HG03045 (cell line): ENCODE results near the gene SH3TC1.

Experiments used
- ATAC-seq: cut with Tn5 transposase; IDR thresholded peaks from one replicate; pipeline ENCODE4 v1.9.1; 2021; ENCODE audit warnings: mild to moderate bottlenecking, moderate library complexity; ENCODE audit not compliant: unreplicated experiment

Gene SH3TC1

GRCh38 chr4:8212622-8213021 is 13.5 kb downstream of the SH3TC1 start:
- ATAC-seq: no peak

DNA sequence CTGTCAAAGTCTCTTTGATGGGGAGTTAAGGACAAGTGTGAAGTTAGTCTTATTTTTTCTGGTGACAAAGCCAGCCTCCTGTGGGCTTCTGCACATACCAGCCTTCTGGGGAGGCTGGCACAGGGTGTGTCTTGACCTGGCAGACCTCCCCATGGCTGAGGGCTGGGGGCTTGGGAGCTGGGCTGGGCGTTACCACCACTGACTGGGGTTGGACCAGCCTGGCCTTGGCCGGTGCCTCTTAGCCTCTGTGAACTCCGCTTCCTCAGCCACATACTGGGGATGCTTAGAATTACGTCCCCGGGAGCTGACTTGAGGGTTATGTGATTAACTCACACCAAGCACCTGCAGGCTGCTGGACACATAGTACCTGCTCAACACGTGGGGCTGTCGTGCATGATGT is 14.0 kb downstream of the SH3TC1 start:
- no peak for ATAC-seq

- ATAC-seq: no peak
Observed at GRCh38 chr4:8214136-8214535, 15.0 kb downstream of the SH3TC1 start.

GRCh38 chr4:8215001-8215427 is 15.9 kb downstream of the SH3TC1 start:
- ATAC-seq: no peak

GRCh38 chr4:8215641-8216442 is 16.8 kb downstream of the SH3TC1 start:
- no peak for ATAC-seq

GRCh38 chr4:8216443-8217245 is 17.6 kb downstream of the SH3TC1 start:
- ATAC-seq: no peak

DNA sequence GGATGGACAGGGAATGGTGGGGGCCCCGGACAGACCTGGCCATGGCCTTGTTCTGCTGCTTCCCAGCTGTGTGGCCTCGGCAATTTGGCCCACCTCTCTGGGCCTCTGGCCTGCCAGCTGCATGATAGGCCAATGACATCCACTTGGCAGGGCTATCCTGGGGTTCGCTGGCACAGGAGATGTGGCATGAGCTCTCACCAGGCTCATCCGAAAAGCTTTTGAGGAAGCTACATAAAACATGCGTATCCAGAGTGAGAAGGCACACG is 18.1 kb downstream of the SH3TC1 start:
- no peak for ATAC-seq

GRCh38 chr4:8217871-8218270 is 18.8 kb downstream of the SH3TC1 start:
- ATAC-seq: no peak

- ATAC-seq: no peak
Observed at GRCh38 chr4:8218371-8219031, 19.4 kb downstream of the SH3TC1 start.

- ATAC-seq: no peak
Observed at GRCh38 chr4:8219236-8219635, 20.1 kb downstream of the SH3TC1 start.

DNA sequence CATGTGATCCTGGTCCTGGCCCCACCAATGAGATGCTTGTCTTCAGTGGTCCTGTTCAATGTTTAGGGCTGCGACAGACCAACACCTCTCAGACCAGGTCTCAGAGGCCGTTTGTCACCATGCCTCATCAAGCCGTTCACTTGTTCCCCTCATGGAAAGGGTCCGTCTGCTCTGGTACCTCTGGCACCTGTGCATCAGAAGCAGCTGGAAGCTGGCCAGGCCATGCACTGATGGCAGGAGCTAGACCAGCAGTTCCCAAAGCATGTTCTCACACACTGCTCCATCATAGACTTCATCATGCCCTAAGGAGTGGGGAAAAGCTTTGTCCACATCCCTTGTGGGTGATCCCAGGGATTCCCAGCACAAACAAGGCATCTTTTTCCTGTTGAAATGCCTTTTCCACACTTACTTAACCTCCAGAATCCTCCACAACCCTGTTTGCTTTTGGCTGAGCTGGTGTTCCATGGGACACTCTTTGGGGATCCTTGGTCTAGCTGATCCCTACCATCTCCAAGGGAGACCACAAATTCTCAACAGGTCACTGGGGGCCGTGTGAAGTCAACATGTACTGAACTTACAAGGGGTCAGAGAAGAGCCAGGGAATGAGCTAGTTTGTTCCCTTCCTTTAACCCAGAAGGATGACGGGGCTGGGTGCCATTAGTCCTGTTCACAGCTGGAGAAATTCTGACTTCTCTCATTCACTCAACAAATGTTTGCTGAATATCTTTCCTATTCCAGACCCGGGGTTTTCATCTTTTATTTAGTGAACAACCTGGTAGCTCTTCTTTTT is 21.8 kb downstream of the SH3TC1 start:
- ATAC-seq: no peak

- no peak for ATAC-seq
Observed at GRCh38 chr4:8221476-8221875, 22.4 kb downstream of the SH3TC1 start.

GRCh38 chr4:8221985-8222384 is 22.9 kb downstream of the SH3TC1 start:
- no peak for ATAC-seq

DNA sequence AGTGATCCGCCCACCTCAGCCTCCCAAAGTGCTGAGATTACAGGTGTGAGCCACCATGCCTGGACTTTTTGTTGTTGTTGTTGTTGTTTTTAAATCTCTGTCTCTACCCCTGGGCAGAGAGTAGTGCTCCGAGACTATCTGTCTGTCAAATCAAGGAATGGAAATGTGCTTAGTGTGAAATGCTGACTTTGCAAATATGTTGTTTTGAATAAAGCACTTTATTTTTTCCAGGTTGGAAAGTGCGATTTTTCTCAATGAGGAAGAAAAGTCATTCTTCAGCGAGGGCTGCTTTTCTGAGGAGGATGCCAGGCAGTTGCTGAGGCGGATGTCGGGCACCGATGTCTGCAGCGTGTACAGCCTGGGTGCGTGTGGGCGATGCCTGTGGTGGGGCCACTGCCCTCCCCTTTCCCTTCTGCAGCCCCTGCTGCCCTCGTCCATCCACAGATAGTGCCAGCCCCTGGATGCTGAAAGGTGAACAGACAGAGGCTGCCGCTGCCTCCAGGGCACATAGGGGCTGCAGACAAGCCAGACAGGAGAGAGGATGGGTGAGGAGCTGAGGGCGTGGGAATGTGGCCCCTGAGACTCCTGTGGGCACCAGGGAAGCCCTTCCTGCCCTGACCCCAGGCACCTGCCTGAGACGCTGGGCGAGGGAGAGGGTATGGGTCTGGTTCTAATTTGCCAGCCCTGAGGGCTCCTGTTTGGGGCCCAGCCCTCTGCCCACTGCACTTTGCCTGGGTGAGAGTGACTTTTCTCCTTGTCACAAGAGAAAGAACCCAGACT is 23.7 kb downstream of the SH3TC1 start:
- ATAC-seq: no peak

DNA sequence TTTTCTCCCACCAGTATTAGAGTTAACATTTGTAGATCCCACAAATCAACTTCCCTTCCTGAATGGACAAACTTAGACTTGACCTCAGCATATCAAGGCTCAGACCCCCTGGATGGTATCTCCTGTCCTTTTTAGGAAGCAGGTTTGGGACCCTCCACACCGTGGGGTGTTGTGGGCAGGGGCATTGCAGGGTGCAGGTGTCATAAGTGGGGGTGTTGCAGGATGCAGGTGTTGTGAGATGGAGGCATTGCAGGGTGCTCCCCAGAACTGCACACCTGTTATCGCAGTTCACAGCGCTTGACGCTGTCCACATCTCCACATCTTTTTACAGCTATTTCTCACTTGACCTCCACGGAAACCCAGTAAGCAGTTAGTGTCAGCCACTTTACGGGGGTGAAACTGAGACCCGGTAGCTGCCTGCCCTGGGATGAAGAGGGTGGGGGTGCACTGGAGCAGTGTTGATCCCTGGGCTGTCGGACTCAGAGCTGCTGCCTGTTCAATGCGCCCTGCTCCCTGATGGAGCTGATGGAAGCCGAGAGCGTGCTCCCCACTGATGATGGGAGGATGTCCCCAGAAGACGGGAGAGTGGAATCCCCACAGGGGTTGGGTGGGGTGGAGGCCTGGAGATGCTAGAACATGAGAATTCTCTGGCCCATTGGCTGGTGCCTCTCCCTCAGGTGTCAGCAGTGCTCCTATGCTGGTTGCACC is 25.3 kb downstream of the SH3TC1 start:
- ATAC-seq: no peak

DNA sequence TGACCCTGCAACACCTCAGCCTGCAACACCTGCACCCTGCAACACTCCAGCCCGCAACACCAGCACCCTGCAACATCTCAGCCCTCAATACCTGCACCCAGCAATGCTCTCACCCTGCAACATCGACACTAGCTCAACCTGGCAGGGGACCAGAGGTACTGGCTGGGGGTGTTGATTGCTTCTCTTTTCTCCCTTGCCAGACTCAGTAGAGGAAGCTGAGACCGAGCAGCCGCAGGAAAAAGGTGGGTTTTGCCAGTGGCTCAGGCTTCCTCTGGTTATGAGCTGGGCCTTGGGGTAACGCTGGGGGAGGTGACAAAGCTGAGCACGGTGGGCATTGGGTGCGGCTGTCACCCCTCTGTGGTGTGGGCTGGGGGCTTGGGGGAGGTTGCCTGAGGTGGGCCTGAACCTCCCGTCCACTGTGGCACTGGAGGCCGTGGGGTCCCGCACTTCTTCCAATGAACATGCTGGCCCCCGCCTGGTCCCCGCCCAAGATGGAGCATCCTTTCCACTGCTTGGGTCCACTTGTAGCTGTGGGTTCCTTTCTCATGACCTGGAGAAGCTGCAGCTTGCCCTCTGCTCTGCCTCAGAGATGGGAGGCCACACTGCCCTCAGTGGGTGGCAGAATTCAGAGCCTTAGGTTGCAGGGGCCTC is 26.0 kb downstream of the SH3TC1 start:
- no peak for ATAC-seq

DNA sequence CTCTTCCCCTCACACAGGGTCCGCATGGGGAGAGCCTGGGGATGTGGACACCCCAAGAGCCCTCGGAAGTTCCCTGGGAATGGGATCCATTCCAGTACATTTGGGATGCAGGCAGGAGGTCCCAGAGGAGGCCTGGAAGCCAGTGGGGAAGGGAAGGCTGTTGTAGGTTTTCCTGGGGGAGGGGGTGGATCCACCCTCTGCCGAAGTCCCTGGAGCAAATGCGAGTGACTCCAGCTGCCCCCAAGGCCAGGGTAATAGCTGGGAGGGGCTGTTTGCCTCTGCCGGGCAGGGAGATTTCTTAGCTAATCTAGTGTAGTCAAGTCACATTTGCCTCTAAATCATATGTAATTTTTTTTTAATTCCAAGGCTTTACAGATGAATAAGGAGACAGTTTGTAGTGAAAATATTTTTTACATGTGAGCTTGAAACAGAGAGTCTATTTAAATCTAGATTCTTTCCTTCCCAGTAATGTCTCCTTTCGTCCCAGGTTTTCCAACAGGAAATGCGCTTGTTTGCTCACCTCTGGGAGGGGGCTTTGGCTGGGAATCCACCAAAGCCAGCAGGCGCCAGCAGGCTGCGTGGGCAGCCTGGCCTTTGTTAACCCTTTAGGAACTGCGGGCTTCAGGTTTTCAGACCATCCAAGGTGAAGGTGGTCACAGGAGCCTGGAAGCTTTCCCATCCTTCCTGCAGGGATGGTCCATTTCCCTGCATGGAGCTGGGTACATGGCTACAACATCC is 26.8 kb downstream of the SH3TC1 start:
- no peak for ATAC-seq

GRCh38 chr4:8227201-8227770 is 28.2 kb downstream of the SH3TC1 start:
- ATAC-seq: no peak
